H9 (cell line): ENCODE data around the gene ASGR2. TPM values are rescaled to one million over a fixed set of nuclear protein-coding genes. Genes with fewer than 3 reads are reported as not detected.

Experiments used
- DNase-seq: peaks from one replicate; pipeline ENCODE4 v3.0.0-alpha.2; 2017
- H2AFZ ChIP-seq: one replicate; pipeline ENCODE4 v1.6.1; 2013; ENCODE audit warnings: mild to moderate bottlenecking, low read length, control low read depth, moderate library complexity
- H2AK5ac ChIP-seq: 2 replicates; pipeline ENCODE4 v1.6.1; 2013; ENCODE audit warnings: low read length, control low read depth, mixed read lengths; ENCODE audit not compliant: insufficient read length
- H2BK120ac ChIP-seq: one replicate; pipeline ENCODE4 v1.6.1; 2013; ENCODE audit warnings: low read depth, mild to moderate bottlenecking, low read length, control low read depth, inconsistent platforms; ENCODE audit not compliant: poor library complexity, severe bottlenecking
- H2BK12ac ChIP-seq: 2 replicates; pipeline ENCODE4 v1.6.1; 2013; ENCODE audit warnings: low read length, control low read depth, mixed read lengths, low read depth; ENCODE audit not compliant: insufficient read length
- H2BK15ac ChIP-seq: 2 replicates; pipeline ENCODE4 v1.6.1; 2013; ENCODE audit warnings: low read depth, low read length, control low read depth
- H2BK20ac ChIP-seq: one replicate; pipeline ENCODE4 v1.6.1; 2013; ENCODE audit warnings: low read depth, mild to moderate bottlenecking, low read length, control low read depth, inconsistent platforms; ENCODE audit not compliant: poor library complexity, severe bottlenecking
- H2BK5ac ChIP-seq: 2 replicates; pipeline ENCODE4 v1.6.1; 2013; ENCODE audit warnings: low read length, control low read depth, mixed read lengths; ENCODE audit not compliant: insufficient read length
- H3K14ac ChIP-seq: 2 replicates; pipeline ENCODE4 v1.6.1; 2013; ENCODE audit warnings: low read length, control low read depth; ENCODE audit not compliant: insufficient read depth
- H3K18ac ChIP-seq: 2 replicates; pipeline ENCODE4 v1.6.1; 2013; ENCODE audit warnings: low read depth, mild to moderate bottlenecking, mixed read lengths, low read length, control low read depth; ENCODE audit not compliant: insufficient read length
- H3K23ac ChIP-seq: 2 replicates; pipeline ENCODE4 v1.6.1; 2013; ENCODE audit warnings: low read length, control low read depth, mixed read lengths, low read depth; ENCODE audit not compliant: insufficient read length
- H3K23me2 ChIP-seq: 2 replicates; pipeline ENCODE4 v1.6.1; 2013; ENCODE audit warnings: low read depth, mild to moderate bottlenecking, mixed read lengths, low read length, control low read depth; ENCODE audit not compliant: insufficient read length, poor library complexity, severe bottlenecking
- H3K27ac ChIP-seq: 2 replicates; pipeline ENCODE4 v1.5.1; 2013; ENCODE audit warnings: low read length, control low read depth, mixed read lengths, low read depth; ENCODE audit not compliant: insufficient read length
- H3K27me3 ChIP-seq: 2 replicates; pipeline ENCODE4 v1.6.1; 2013; ENCODE audit warnings: low read length, control low read depth, inconsistent platforms; ENCODE audit not compliant: insufficient read depth
- H3K4ac ChIP-seq: 2 replicates; pipeline ENCODE4 v1.6.1; 2013; ENCODE audit warnings: low read depth, mild to moderate bottlenecking, control low read depth, inconsistent platforms, low read length, moderate library complexity
- H3K4me1 ChIP-seq: 2 replicates; pipeline ENCODE4 v1.6.1; 2013; ENCODE audit warnings: low read length, control low read depth, inconsistent platforms; ENCODE audit not compliant: insufficient read depth
- H3K4me2 ChIP-seq: 2 replicates; pipeline ENCODE4 v1.6.1; 2013; ENCODE audit warnings: low read length, control low read depth, mixed read lengths; ENCODE audit not compliant: insufficient read length, insufficient read depth
- H3K56ac ChIP-seq: 2 replicates; pipeline ENCODE4 v1.6.1; 2013; ENCODE audit warnings: low read depth, mild to moderate bottlenecking, mixed read lengths, low read length, control low read depth; ENCODE audit not compliant: insufficient read length
- H3K79me1 ChIP-seq: 2 replicates; pipeline ENCODE4 v1.6.1; 2013; ENCODE audit warnings: low read depth, mild to moderate bottlenecking, moderate library complexity, low read length, control low read depth, inconsistent platforms; ENCODE audit not compliant: insufficient read depth, poor library complexity, severe bottlenecking
- H3K79me2 ChIP-seq: 2 replicates; pipeline ENCODE4 v1.6.1; 2013; ENCODE audit warnings: low read length, control low read depth, inconsistent platforms; ENCODE audit not compliant: insufficient read depth
- H3K9ac ChIP-seq: 2 replicates; pipeline ENCODE4 v1.6.1; 2013; ENCODE audit warnings: low read length, control low read depth, mixed read lengths; ENCODE audit not compliant: insufficient read length; ENCODE audit errors: extremely low read depth
- H3K9me3 ChIP-seq: one replicate; pipeline ENCODE4 v1.6.1; 2013; ENCODE audit warnings: low read depth, low read length, inconsistent platforms; ENCODE audit not compliant: control insufficient read depth
- H3T11ph ChIP-seq: one replicate; pipeline ENCODE4 v1.6.1; 2013; ENCODE audit warnings: mild to moderate bottlenecking, low read length, control low read depth, inconsistent platforms
- H4K20me1 ChIP-seq: one replicate; pipeline ENCODE4 v1.6.1; 2013; ENCODE audit not compliant: control insufficient read depth, insufficient read length, insufficient read depth
- H4K5ac ChIP-seq: 2 replicates; pipeline ENCODE4 v1.6.1; 2013; ENCODE audit warnings: low read depth, mild to moderate bottlenecking, mixed read lengths, low read length, control low read depth; ENCODE audit not compliant: insufficient read length
- H4K8ac ChIP-seq: replicated peaks from 2 replicates; pipeline ENCODE4 v1.6.1; 2013; ENCODE audit warnings: low read length, control low read depth, mixed read lengths, low read depth; ENCODE audit not compliant: insufficient read length
- H4K91ac ChIP-seq: 2 replicates; pipeline ENCODE4 v1.6.1; 2013; ENCODE audit warnings: low read depth, mild to moderate bottlenecking, moderate library complexity, mixed read lengths, low read length, control low read depth; ENCODE audit not compliant: insufficient read length
- H3K27ac Mint-ChIP-seq, 3 experiments: 2 replicates in 2 of 3; 3 replicates in 1 of 3; pipeline ENCODE4 v1.8.0; 2020 to 2021; ENCODE audit warnings: mixed read lengths in 3 of 3, mild to moderate bottlenecking in 1 of 3, moderate library complexity in 1 of 3
- H3K27me3 Mint-ChIP-seq: 2 replicates; pipeline ENCODE4 v1.8.0; 2021; ENCODE audit warnings: low read depth, mild to moderate bottlenecking, moderate library complexity, mixed read lengths
- H3K36me3 Mint-ChIP-seq, 3 experiments: 2 replicates in 2 of 3; 3 replicates in 1 of 3; pipeline ENCODE4 v1.8.0; 2020 to 2021; ENCODE audit warnings: low read depth in 3 of 3, mixed read lengths in 3 of 3; ENCODE audit not compliant: insufficient read depth in 1 of 3
- H3K4me1 Mint-ChIP-seq, 2 experiments: 2 replicates each; pipeline ENCODE4 v1.8.0; 2020; ENCODE audit warnings: mixed read lengths in 2 of 2
- H3K4me3 Mint-ChIP-seq, 2 experiments: 2 replicates in 1 of 2; 3 replicates in 1 of 2; pipeline ENCODE4 v1.8.0; 2020 to 2021; ENCODE audit warnings: mild to moderate bottlenecking in 2 of 2, mixed read lengths in 2 of 2, moderate library complexity in 1 of 2
- H3K9me3 Mint-ChIP-seq, 2 experiments: 2 replicates in 1 of 2; 3 replicates in 1 of 2; pipeline ENCODE4 v1.8.0; 2020; ENCODE audit warnings: mild to moderate bottlenecking in 2 of 2, mixed read lengths in 2 of 2, moderate library complexity in 1 of 2
- WGBS: extraction: QIAGEN DNeasy Blood & Tissue Kit; methylation state at CpG from one replicate; pipeline ENCODE4 v1.1.7; 2013; ENCODE audit warnings: missing lambda C conversion rate, low lambda C conversion rate, mixed read lengths; ENCODE audit not compliant: insufficient read length; ENCODE audit errors: extremely low coverage; 5-methylcytosine and 5-hydroxymethylcytosine counted together
- total RNA-seq: library from RNA; stranded (reverse); gene quantifications from 2 replicates; pipeline ENCODE4 v1.2.1, GENCODE V29; 2021
- TF ChIP-seq, protein P1 (sequence below): fragments of 200-600 bp; sonication (generic); conservative IDR thresholded peaks from 3 replicates; pipeline ENCODE4 v1.8.0; 2021; ENCODE audit warnings: antibody characterized with exemption, mild to moderate bottlenecking

ASGR2 gene
- total RNA-seq, 1 experiment from 2014 or later: not detected

GRCh38 chr17:7114875-7115614 is 423 bp upstream of the ASGR2 start:
- no peak overlapping the region for H2BK20ac ChIP-seq
- no peaks in the 10 kb centered on the region for H3K23me2 ChIP-seq
- H4K5ac ChIP-seq: no peak overlapping the region
- Mint-ChIP-seq H3K36me3 (peaks cover 0 to 2% (median 0%) of the 10 kb centered on the region in 3 experiments; a peak in 1 of 7 replicates), H3K4me3 (no peak overlapping the region), H3K27me3 (peaks cover 4% of the 10 kb centered on the region), H3K27ac (peak overlapping the region in 1 of 3 experiments; percentile 52; a peak in 2 of 7 replicates), H3K9me3 (no peaks in the 10 kb centered on the region; a peak in 1 of 5 replicates), H3K4me1 (peaks cover 10 to 13% of the 10 kb centered on the region in 2 experiments)
- H3K27ac ChIP-seq: no peak overlapping the region
- H3K9ac ChIP-seq: no peak overlapping the region
- no peak overlapping the region for H2BK15ac ChIP-seq
- no peak overlapping the region for H3K4ac ChIP-seq
- H3K9me3 ChIP-seq: no peaks in the 10 kb centered on the region
- H4K8ac ChIP-seq: no peak overlapping the region
- H3K27me3 ChIP-seq: no peaks in the 10 kb centered on the region; the same call in 1 of the 2 replicates
- no peak overlapping the region for H2BK5ac ChIP-seq
- no peak overlapping the region for H3T11ph ChIP-seq
- H4K20me1 ChIP-seq: no peaks in the 10 kb centered on the region
- no peak overlapping the region for H2BK120ac ChIP-seq
- peak overlapping the region; percentile 4 for H3K18ac ChIP-seq
- no peaks in the 10 kb centered on the region for H3K79me2 ChIP-seq
- no peak overlapping the region for H3K4me2 ChIP-seq
- H3K14ac ChIP-seq: no peak overlapping the region; the same call in 1 of the 2 replicates
- H2BK12ac ChIP-seq: no peak overlapping the region
- H3K56ac ChIP-seq: no peak overlapping the region
- no peaks in the 10 kb centered on the region for H3K79me1 ChIP-seq
- H3K4me1 ChIP-seq: no peaks in the 10 kb centered on the region
- TF ChIP-seq, protein P1, sequence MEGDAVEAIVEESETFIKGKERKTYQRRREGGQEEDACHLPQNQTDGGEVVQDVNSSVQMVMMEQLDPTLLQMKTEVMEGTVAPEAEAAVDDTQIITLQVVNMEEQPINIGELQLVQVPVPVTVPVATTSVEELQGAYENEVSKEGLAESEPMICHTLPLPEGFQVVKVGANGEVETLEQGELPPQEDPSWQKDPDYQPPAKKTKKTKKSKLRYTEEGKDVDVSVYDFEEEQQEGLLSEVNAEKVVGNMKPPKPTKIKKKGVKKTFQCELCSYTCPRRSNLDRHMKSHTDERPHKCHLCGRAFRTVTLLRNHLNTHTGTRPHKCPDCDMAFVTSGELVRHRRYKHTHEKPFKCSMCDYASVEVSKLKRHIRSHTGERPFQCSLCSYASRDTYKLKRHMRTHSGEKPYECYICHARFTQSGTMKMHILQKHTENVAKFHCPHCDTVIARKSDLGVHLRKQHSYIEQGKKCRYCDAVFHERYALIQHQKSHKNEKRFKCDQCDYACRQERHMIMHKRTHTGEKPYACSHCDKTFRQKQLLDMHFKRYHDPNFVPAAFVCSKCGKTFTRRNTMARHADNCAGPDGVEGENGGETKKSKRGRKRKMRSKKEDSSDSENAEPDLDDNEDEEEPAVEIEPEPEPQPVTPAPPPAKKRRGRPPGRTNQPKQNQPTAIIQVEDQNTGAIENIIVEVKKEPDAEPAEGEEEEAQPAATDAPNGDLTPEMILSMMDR: no peak
- H4K91ac ChIP-seq: no peak overlapping the region
- DNase-seq: no peak
- no peak overlapping the region for H3K23ac ChIP-seq
- no peak overlapping the region for H2AFZ ChIP-seq
- H2AK5ac ChIP-seq: no peak overlapping the region
- WGBS: no CpG with 5 or more reads among the region's 19 CpGs
